NCI-H526 treated with DMSO at 0.1 percent for 48 hours (cell line): ENCODE data around the gene TMEM271.

ENCODE experiments used
- DNase-seq: peaks from one replicate; lab custom pipeline; 2025; lab: John Stamatoyannopoulos, UW

Gene TMEM271

DNA sequence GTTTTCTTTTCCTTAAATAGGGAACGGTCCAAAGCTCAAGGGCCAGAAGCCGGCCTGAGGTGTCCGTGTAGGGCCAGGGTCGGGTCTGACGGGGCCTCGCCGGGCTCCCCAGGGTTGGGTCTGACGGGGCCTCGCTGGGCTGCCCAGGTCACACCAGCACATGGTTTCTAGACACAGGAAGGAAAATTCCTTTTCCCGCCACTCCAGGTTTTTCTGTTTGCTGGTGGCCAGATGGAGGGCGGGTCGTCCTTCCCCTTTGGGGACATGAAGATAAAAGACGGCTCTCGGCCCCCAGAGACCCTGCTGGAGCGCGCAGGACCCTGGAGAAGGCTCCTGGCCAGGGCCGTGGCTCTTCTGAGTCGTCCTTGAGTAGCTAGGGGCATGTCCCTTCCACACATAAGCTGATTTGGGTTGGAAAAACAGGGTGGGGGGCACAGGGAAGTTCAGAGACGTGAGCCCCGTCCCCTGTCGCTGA lies 42.0 kb downstream of the TMEM271 start:
- DNase-seq: no peak

DNA sequence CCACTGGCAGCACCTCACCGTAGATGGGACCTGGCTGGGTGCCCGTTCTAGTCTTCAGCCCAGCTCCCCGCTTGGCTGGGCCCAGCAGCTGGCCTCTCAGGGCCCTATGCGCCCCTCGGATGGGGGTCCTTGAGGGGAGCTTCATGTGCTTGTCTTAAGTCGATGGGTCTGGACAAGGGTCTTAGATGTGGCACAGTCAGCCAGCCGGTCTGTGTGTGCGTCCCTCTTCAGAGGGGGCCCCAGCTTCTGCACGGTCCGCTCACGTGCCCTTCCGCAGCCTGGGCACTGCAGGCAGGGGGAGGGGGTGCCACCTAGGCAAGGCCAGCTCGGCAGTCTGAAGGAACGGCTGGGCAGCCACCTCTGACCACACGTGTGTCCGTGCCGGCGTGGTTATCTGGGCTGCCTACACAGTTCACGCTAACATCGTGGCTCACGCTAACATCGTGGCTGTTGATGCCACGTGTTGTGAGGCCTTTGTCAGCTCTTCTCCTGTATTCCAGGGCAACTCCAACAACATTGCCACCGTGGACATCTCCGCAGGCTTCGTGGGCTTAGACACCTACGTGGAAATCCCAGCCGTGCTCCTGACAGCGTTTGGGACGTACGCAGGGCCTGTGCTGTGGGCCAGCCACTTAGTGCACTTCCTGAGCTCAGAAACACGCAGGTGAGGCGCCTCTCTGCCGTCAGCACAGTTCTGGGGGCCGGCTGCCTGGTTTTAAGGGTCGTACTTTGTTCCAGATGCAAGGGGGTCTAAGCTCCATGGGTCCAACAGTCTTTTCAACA lies 42.6 kb downstream of the TMEM271 start:
- no peak for DNase-seq

DNA sequence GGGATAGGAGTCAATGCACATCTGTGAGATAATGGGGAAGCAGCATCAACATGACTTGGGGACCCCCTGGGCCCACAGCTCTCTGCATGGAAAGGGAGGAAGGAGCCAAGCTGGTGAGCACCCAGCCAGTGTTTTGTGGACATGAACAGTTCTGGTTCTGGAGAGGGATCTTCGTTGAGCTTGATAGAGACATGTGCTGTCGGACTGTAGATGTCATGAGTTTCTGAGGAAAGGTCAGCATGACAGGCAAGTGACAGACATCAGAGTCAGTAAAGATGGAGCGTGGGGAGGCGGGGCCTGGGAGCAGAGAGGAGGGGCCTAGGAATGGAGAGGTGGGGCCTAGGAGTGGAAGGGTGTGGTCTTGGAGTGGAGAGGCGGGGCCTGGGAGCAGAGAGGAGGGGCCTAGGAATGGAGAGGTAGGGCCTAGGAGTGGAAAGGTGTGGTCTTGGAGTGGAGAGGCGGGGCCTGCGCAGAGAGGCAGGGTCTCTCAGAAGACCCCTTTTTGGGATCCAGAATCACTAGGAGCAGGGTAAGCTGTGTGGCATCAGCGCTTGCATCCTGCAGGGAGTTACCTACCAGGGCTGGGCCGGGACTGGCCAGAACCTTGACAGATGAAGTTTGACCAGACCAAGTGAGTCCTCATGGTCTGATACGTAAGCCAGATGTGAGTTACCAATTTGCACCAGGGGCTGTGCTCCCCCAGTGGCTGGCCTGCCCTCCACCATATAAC lies 43.3 kb downstream of the TMEM271 start:
- no peak for DNase-seq

DNA sequence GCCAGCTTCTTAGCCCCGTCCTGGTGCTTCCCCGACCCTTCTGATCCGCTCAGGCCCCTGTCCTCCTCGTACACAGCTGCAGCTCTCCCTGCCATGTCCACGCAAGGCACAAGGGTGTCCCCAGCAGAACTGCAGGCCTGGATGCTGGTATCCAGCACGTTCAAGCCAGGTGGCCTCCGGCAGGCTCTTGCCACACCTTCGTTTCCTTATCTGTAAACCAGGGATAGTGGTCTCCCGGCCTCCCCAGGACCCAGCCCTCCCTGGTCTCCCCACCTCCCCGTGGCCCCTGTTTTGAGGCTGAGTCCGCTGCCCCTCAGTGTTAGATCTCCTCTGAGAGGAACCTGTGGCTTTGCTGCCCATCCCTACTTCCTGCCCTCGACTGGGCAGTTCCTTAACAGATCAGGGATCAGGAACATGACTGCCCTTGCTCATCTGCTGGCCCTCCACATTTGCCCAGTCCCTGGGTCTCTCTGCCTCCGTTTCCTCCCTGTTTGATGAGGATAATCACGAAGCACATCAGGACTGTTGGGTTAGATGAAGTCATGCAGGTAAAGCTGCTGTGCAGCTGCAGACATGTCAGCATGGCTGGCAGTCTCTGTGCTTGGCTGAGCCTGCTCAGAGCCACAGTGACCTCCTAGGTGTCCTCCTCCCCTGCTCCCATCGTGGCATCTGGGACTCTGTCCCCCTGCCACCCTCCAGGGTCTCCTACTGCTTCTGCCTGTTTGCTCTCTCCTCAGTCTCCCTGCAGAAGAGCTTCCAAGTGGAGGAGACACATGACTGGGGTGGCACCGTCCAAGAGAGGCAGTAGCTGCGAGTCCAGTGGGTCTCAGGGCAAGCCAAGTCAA lies 44.2 kb downstream of the TMEM271 start:
- DNase-seq: no peak

DNA sequence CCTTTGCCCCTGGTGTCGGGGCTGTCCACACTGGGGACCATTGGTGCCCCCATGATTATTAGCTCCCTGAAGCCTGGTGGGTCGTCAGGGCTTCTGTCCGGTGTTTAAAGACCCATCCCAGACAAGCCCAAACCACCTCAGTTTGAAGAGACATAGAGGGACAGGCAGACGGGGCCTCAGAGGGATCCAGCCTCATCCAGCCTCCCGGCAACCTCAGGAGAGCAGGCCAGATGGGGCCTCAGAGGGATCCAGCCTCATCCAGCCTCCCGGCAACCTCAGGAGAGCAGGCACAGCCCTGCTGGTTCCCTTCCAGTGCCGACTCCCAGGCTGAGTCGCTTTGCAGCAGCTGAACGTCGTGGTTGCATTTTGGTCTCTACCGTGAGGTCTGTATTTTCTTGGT lies 45.0 kb downstream of the TMEM271 start:
- DNase-seq: no peak

DNA sequence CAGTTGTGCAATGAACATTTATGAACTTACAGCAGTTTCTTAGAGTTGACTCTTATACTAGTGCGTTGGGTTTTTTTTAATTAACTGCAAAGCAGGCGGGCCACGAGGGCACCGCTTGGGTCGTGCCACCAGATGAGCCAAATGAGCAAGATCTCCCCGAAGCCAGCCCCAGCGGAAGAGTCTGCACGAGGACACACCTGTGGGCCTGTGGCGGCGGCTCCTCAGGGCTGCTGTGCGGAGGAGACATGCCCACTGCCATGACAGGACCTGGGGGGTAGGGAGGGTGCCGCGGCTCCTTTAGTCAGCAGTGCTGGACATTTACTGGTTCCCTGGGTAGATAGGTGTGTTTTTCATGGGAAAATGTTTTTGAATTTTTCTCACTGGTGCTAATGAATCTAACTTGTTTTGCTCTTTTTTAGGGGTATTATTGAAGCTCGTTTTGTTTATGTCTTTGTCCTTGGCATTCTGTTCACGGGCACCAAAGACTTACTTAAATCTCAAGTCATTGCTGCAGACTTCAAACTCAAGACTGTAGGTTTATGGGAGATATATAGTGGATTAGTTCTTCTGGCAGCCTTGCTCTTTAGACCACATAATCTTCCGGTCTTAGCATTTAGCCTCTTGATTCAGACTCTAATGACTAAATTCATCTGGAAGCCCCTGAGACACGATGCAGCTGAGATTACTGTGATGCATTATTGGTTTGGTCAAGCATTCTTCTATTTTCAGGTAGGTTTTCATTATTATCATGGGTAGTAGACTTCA lies 45.9 kb downstream of the TMEM271 start:
- DNase-seq: no peak

DNA sequence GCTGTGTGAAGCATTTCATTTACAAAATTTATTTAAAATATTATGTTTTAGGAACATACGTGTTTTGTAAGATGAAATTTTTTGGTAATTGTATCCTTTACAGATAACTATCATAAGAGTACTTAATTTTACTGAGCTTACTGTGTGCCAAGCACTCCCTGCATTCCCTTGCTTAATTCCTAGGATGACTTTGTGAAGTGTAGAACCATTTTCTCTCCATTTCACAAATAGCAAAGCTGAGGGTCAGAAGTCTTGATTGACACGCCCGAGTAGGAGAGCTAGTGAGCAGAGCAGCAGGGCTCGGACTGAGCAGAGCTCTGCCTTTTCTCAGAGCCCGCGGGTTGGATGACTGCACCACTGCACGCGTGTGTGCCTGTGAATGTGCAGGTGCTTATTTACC lies 46.5 kb downstream of the TMEM271 start:
- no peak for DNase-seq

DNA sequence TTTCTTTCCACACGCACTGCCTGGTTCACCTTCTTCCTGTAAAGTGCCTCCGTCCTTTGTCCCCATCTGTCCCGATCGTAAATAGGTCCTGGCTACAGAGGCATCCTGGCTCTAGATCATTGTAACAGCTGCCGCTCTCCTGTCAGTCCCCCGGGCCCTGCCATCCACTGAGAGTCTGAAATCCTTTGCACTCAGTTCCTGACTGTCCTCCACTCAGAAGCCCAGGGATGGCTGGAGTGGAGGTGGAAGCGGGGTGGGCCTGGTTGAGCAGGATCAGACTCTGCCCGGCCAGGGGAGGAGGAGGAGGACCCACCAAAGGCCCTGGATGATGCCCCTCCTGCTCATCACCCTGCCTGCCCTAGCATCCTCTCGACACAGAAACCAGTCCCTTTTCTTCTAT lies 47.3 kb downstream of the TMEM271 start:
- no peak for DNase-seq

DNA sequence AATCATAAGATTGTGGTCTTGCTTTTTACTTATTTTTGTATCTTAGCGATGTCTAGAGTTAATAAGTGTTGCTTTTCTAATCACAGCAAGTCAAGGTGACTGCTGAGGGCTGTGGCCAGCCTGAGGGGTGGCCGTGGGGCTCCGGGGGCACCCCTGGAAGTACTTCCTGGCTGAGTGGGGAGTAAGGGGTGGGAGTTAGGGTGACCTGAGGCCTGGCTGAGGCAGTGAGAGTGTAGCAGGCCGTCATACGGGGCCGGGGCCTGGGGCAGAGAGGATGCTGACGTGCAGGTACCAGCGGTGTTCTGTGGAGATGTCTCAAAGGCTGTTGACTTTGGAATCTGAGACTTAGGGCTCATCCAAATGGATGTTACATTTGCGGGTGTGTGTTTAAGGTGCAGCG lies 47.8 kb downstream of the TMEM271 start:
- no peak for DNase-seq

DNA sequence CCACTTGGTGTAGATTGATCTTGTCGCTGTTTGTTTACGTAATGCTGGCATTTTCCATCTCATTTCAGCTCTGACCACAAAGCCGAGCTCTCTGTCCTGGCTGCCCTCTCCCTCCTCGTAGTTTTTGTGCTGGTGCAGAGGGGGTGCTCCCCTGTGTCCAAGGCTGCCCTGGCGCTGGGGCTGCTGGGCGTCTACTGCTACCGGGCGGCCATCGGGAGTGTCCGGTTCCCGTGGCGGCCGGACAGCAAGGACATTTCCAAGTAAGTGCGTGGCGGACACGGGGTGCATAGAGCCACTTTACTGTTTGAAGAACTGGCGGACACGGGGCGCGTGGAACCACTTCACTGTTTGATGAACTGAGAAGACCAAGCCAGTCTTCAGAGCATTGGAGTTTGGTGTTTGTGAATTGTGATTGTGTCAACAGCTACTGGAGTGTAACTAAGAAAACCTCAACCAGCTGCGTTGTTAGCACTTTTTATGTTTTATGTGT lies 49.1 kb downstream of the TMEM271 start:
- DNase-seq: no peak

DNA sequence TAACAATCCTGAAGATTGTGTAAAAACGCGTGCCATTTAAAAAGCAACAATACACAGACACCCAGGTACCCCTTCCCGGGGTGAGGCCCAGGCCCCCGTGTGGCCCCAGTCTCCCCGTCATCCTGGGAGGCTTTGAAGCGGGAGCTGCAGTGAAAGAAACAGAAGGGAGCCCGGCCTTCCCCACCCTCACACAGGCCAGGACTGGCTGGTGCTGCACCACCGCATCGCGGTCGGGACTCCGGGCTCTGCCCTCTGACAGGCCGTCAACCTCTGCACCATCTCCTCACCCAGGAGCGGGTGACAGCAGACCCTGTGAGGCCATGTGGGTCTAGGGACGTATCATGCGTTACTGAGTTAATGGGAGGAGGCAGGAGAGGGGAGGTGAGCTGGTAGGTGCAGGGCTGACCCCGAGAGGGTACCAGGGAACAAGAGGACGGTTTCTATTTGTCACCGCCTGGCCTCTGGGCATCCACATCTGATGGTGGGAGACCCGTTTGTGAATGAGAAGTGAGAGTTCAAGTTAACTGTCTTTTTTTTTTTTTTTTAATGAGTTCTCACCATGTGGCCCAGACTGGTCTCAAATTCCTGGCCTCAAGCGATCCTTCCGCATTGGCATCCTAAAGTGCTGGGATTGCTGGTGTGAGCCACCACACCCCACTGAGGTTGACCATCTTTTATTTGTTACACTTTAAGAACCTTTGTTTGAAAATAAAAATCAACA lies 49.7 kb downstream of the TMEM271 start:
- no peak for DNase-seq

DNA sequence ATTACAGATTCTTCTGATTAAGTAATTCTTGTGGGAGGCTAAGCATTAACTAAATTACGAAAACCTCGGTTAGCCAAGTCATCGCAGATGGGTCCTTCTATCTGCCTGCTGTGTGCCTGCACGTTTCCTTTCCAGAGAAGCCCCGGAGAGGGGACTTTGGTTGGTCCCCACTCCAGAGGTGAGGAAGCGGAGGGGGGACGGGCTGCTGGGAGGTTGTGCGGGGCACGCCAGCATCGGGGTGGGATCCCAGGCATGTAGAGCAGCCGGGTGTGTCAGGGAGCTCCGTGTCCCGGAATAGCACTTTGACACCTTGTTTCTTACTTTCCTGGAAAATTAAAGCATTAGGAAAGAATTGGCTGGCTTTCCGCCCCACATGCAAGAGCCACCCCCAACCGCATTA lies 50.4 kb downstream of the TMEM271 start:
- DNase-seq: no peak

DNA sequence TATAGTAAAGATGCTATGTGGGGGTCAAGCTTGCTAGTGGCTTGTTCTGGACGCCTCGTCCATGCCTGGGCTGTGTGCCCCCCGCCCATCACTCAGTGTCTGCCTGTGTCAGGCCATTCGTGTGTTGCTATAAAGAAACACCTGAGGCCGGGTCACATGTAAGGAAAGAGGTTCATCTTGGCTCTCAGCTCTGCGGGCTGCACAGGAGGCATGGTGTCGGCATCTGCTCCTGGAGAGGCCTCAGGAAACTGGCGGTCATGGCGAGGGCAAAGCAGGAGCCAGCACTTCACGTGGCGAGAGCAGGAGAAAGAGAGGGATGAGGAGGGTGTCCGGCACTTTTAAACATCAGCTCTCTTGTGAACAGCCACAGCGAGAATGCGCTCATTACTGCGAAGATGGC lies 51.9 kb downstream of the TMEM271 start:
- DNase-seq: no peak
